ENCODE results near the gene PRKAG2.

Gene PRKAG2

GRCh38 chr7:151864081-151864480 lies 12.8 kb downstream of the PRKAG2 start:
- no peak for DNase-seq

GRCh38 chr7:151863386-151864079 lies 13.4 kb downstream of the PRKAG2 start:
- no peak for DNase-seq

GRCh38 chr7:151862606-151863381 lies 14.1 kb downstream of the PRKAG2 start:
- DNase-seq = no peak

GRCh38 chr7:151861881-151862280 lies 15.0 kb downstream of the PRKAG2 start:
- DNase-seq = no peak

- DNase-seq = no peak
Measured at GRCh38 chr7:151860771-151861170, 16.1 kb downstream of the PRKAG2 start.

- no peak for DNase-seq
Measured at GRCh38 chr7:151859948-151860685, 16.8 kb downstream of the PRKAG2 start.

GRCh38 chr7:151859111-151859947 lies 17.6 kb downstream of the PRKAG2 start:
- DNase-seq = no peak

- DNase-seq = no peak
Measured at GRCh38 chr7:151858456-151858855, 18.5 kb downstream of the PRKAG2 start.

GRCh38 chr7:151857866-151858450 lies 19.0 kb downstream of the PRKAG2 start:
- no peak for DNase-seq

- DNase-seq = no peak
Measured at GRCh38 chr7:151857412-151857811, 19.5 kb downstream of the PRKAG2 start.

- DNase-seq = no peak
Measured at GRCh38 chr7:151856516-151856915, 20.4 kb downstream of the PRKAG2 start.

GRCh38 chr7:151856098-151856497 lies 20.8 kb downstream of the PRKAG2 start:
- DNase-seq = no peak

- no peak for DNase-seq
Measured at GRCh38 chr7:151854720-151855071, 22.2 kb downstream of the PRKAG2 start.

GRCh38 chr7:151853896-151854719 lies 22.8 kb downstream of the PRKAG2 start:
- DNase-seq = no peak

GRCh38 chr7:151852486-151853396 lies 24.2 kb downstream of the PRKAG2 start:
- DNase-seq = no peak

GRCh38 chr7:151851782-151852181 lies 25.1 kb downstream of the PRKAG2 start:
- DNase-seq = no peak

- no peak for DNase-seq
Measured at GRCh38 chr7:151851145-151851751, 25.7 kb downstream of the PRKAG2 start.

GRCh38 chr7:151850491-151851124 lies 26.3 kb downstream of the PRKAG2 start:
- no peak for DNase-seq

GRCh38 chr7:151849879-151850260 lies 27.0 kb downstream of the PRKAG2 start:
- no peak for DNase-seq

All from activated effector memory CD4-positive, alpha-beta T cell treated with Interleukin-2 at 50 U/mL for 16 hours (primary cell).